Measurements from ENCODE around the gene N4BP2L2. TPM values are rescaled to one million over a fixed set of nuclear protein-coding genes. Genes with fewer than 3 reads are reported as not detected.

N4BP2L2 gene
- total RNA-seq, 1 experiment from 2014 or later = 31.0 TPM

GRCh38 chr13:32471187-32471922 is 67.2 kb downstream of the N4BP2L2 start:
- no peak for DNase-seq (ENCODE audit: low read depth)

DNA sequence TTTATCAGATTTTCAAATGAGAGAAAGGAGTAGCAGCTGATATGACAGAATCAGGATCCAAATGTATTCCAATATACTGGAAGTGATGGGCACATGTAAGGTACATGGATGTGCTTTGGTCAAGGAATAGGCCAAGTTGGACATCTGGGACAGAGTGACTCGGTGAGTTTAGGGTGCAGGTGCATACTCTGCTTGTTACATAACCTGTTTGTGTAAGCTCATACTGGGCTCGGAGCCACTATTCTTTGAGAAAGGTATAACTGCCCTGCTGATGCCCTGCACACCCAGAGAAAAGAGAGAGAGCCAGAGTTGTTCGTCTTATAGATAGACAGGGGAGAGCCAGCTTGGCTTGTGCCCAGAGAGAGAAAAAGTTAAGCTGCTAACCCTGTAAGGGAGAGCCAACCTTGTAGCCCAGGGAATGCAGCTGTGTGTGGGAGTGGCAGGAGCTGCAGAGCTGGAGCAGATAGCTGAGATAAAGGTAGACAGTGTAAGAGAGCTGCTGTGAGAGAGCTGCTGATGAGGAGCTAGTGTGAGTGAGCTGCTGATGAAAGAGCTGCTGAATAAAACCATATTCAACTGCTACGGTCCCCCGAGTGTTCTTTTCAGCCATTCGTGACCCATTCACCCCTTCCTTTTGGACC is 70.0 kb downstream of the N4BP2L2 start:
- no peak for DNase-seq (ENCODE audit: low read depth)

DNA sequence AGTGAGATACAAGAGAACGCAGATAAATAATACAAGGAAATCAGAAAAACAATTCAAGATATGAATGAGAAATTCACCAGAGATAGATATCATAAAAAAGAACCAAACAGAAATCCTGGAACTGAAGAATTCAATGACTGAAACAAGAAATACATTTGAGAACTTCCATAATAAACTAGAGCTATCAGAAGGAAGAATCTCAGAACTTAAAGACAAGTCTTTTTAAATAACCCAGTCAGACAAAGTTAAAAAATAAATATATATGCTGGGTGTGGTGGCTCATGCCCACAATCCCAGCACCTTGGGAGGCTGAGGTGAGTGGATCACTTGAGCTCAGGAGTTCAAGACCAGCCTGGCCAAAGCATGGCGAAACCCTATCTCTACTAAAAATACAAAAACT is 82.0 kb downstream of the N4BP2L2 start:
- no peak for DNase-seq (ENCODE audit: low read depth)

DNA sequence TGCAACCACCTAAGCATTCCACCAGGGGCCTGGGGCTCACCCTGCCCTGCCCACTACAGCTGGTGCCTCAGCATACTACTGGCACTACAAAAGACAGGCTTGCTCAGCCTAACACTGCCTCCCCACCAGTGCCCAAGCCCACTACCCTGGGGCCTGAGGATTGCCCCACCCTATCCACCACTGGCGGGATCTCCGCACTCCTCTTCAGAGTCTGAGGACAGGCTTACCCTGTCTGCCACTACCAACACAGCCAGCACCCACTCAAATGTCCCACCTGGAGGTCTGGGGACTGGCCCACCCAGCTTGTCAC is 83.0 kb downstream of the N4BP2L2 start:
- no peak for DNase-seq (ENCODE audit: low read depth)

GRCh38 chr13:32454886-32455593 is 83.6 kb downstream of the N4BP2L2 start:
- DNase-seq (ENCODE audit: low read depth) = no peak

GRCh38 chr13:32453981-32454380 is 84.6 kb downstream of the N4BP2L2 start:
- no peak for DNase-seq (ENCODE audit: low read depth)

- DNase-seq (ENCODE audit: low read depth) = no peak
Measured at GRCh38 chr13:32448972-32449371, 89.6 kb downstream of the N4BP2L2 start.

DNA sequence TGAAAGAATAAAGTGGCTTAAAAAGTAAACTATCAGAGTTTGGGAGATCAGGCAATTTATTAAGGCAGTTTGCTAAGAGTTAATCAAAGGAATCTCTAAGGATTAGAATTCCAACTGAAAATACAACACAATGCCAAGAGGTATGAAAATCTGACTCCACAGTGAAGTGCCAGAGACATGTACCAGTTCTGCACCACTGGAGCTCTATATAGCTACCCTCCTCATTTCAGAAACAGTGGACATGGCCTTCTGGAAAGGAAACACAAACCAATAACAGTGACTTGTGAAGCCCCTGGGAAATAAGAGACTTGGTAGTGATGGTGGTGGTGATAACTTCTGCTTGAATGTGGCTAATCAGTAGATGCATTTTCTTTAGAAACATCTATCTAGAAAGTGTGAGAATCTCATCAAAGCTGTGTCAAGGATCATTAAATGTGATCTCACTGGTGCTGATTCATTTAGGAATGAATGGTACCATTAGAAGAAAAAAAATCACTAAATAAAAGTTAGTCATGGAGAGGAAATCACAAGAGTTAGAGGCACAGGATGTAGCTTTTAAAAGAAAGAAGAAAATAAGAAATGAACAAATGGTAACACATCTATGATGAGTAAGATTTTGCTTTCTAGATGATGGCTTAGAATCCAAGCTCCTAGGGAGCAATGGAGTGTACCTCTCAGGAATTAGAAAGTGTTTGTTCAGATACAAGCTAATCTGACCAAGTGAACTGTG is 90.5 kb downstream of the N4BP2L2 start:
- no peak for DNase-seq (ENCODE audit: low read depth)

GRCh38 chr13:32446773-32447465 is 91.7 kb downstream of the N4BP2L2 start:
- DNase-seq (ENCODE audit: low read depth) = no peak

DNA sequence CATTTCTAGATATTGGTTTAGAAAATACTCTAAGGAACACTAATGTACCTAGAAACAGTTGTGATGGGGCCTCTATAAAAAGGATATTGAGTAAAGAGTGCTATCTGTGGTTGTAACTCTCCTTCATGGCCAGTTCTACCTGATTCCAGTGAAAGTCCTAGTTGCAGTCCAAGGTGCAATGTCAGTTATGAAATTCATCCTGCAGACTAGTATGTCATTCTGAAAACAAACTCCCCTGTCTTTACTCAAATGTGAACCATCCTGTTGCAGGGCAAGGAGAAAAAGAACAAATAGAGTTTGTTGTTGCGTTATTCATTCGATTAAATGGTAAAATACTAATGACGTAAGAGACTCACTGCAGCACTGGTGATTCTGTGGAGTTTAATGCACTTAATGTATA is 92.4 kb downstream of the N4BP2L2 start:
- no peak for DNase-seq (ENCODE audit: low read depth)

DNA sequence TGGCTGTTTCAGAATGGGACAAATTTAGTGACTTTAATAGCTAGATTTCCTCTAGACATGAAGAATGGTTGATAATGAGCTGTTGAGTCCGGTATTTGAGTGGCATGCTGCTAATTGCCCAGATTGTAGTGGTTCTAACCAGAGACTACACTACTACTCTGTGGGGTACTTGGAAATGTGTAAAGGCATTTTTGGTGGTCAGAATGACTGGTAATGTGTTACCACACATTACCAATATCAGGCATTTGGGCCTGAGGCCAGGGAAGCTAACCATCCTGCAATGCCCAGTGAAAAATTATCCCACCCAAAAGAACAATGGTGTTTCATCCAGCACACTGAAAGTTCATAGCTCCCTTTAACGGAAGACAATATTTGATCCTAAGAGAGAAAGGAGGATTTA is 93.1 kb downstream of the N4BP2L2 start:
- DNase-seq (ENCODE audit: low read depth) = no peak

DNA sequence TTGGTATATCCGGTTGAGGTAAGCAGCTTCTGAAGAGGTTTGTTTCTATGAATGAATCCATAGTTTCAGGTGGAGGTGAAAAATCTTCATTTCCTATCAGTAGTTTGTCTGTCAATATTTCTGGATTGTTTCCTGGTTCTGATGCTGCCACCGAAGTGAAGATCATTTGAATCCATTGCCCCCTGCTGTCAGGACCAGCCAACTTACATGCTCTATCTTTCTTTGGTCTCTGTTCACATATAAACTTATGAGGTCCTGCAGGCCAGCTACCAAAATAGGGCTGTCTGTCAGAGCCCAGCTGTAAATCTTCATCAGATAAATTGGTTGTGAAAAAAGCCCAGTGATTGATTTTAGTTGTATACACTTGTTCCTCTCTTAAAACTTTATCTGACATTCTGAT is 95.5 kb downstream of the N4BP2L2 start:
- DNase-seq (ENCODE audit: low read depth) = peak; percentile 11

GRCh38 chr13:32438871-32439270 is 99.7 kb downstream of the N4BP2L2 start:
- no peak for DNase-seq (ENCODE audit: low read depth)

DNA sequence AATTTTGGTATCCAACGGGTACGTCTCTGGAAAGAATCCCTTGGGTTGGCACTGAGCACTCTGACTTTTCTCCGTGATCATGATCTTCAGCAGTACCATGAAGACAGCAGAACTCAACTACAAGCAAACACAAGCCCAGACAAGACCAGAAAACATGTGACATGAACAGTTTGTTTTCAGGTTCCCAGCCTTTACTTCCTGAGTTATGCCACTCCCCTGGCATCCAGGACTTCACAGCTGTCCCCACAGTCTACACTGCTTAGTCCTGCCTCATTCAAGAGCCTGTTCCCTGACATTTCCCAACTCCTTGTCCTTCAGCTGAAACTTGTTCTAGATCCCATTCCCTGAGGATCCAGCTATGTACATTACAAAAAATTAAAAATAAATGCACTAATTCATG is 105.7 kb downstream of the N4BP2L2 start:
- DNase-seq (ENCODE audit: low read depth) = no peak

DNA sequence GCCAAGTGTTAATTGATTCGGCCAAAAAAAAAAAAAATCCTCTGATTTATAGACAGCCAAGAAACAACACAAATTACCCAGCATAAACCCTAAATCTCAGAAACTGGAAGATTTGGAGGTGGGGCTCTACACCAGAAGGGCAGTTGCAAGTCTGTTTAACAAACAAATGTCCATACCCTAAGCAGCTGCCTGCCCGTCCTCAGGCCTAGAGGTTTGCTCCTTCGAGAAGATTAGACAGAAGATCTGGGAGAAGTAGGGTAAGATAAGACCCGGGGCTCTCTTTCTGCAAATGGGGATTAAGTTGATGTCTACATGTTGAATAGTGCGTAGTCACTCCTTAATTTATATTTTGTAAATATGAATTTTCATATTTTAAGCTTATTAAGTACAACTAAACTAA is 107.2 kb downstream of the N4BP2L2 start:
- DNase-seq (ENCODE audit: low read depth) = no peak

DNA sequence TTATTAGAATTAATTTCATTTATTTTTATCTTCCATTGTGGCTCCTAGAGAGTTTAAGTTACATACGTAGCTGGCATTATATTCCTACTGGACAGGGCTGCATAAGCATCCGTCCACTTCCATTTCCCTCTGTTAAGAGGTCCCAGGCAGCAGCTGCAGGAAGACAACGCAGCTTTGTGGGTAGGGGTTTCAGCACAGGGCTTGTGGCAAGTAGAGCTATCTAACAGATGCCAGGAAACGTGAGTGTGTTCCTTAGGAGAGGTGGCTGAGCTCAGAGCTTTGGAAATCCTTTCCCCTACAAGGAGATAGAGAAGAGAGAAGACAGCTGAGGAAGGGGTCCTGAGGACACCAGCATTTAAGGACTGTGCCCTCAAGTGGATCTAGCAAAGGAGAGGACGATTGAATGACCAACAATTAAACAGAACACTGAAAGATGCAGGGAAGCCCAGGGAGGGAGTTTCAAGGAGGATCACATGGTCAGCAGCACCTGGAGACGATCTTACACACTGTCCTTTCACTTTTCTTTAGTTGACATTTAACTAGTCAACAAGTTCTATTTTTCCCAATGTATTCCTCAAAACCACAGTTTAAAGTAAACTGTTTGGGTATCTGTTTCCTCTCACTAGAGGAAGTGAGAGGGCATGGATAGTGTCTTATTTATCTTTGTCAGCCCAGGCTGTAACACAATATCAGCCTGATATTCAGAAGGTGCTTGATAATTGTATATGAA is 108.4 kb downstream of the N4BP2L2 start:
- peak; percentile 3 for DNase-seq (ENCODE audit: low read depth)

DNA sequence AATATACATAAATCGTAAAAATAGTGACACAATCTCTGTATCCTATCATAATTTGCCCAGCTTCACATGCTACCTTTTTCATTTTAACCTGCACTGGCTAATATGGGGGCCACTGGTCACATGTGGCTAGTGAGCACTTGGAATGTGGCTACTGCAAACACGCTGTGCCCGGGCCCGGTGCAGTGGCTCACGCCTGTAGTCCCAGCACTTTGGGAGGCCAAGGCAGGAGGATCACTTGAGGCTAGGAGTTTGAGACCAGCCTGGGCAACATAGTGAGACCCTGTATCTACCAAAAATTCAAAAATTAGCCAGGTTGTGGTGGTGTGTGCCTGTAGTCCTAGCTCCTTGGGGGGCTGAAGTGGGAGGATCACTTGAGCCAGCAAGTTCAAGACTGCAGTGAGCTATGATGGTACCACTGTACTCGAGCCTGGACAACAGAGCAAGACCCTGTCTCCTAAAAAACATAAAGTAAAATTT is 109.1 kb downstream of the N4BP2L2 start:
- DNase-seq (ENCODE audit: low read depth) = no peak

DNA sequence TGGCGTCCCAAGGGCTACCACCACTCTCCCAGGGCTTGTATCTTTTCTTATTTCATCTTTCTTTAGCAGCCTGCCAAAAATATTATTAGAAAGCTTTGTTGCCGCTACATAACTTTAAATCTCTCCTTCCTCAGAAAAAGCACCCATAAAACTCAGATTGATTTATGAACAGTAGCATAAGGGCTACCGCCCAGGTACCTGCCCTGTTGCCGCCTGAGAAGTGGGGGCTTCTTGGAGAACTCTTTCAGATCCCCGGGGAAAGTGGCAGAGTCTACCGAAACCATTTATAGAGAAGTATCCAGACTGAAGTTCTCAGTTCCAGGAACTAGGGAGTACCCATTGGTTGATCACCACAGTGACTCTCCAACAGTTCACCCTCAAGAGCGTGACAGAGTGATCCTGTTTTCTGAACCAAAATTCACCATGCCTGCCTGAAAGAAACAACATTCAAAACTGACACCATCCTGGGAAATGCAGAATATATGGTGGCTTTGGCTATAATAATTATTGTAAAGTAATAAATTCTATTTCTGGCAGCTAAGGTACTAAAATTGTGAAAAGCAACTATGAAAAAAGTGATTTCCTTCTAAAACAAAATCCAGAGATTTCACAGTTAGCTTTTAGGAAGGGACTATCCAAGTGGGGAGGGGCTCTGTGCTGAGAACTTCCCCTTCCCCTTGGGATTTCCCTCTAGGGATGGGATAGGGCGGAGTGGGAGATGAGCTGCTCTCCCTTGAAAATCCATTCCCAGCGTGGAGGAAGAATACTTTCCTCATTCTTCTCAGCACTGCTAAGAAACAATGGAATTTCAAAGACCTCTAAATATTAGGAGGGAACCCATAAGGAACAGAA is 109.8 kb downstream of the N4BP2L2 start:
- no peak for DNase-seq (ENCODE audit: low read depth)

DNA sequence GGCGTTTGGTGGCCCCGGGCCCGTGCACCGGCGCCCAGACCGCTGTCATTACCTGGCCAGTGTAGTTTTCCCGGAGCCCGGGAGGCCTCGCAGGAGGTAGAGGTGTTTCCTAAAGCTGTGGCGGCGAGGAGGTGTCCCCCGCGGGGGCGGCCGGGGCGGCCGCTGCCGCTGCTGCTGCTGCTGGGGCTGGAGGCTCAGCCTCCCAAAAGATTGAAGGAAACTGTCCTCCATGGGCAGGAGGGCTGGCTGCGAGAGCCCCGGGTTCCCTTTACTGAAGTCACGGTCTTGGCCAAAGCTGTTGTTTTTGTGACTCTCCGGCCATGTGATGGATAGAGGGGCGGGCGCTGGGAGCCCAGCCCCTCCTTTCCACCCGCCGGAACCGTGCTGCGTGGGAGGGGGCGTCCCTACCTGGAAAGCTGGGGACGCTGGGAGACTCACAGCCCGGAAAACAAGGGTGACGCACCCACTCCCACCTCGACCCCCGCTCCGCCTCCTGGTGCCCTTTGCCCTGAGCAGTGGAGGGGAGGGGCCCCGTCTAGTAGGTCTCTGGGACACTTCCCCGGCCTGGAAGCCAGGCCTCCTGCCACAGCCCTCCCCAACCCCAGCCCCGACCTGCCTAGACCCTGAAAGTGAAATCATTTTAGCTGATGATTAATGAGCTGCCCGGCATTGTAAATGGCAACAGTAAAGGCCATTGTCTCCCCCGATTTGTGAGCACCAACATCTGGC is 110.6 kb downstream of the N4BP2L2 start, which contains the start of gene N4BP2L1:
TSS of gene N4BP2L1 (minus strand) at position 279 of the 729 bp plus-strand sequence. CDS start at position 231, 48 bp downstream.
- peak; percentile 56 for DNase-seq (ENCODE audit: low read depth)
